K562 (cell line): Measurements from ENCODE around the gene ANXA9. TPM values are rescaled to one million over a fixed set of nuclear protein-coding genes. Genes with fewer than 3 reads are reported as not detected.
A peak's percentile ranks its signal among the peaks of the same experiment; 100 is the strongest.

Source experiments
- ARID2 ChIP-seq: fragments of 450-650 bp; IDR thresholded peaks from 2 replicates; pipeline ENCODE4 v1.6.1; 2017; ENCODE audit warnings: antibody characterized with exemption, mild to moderate bottlenecking
- BRCA1 ChIP-seq, 2 experiments: fragments of 450-650 bp in 1 of 2; sonication (generic) in 1 of 2; formaldehyde crosslinking in 1 of 2; IDR thresholded peaks; 2 replicates each; pipeline versions ENCODE4 v1.5.0 to v1.6.1; 2017 to 2020; ENCODE audit warnings: mild to moderate bottlenecking in 1 of 2, missing genetic modification reagents in 1 of 2
- CAMTA2 ChIP-seq: fragments of 250-450 bp; sonication (Bioruptor Pico); conservative IDR thresholded peaks from 2 replicates; pipeline ENCODE4 v1.5.1; 2022
- CBFA2T3 ChIP-seq: fragments of 450-650 bp; IDR thresholded peaks from 2 replicates; pipeline ENCODE4 v1.6.1; 2017
- CCAR2 ChIP-seq: fragments of 200-400 bp; formaldehyde crosslinking; IDR thresholded peaks from 2 replicates; pipeline ENCODE4 v1.6.1; 2017; ENCODE audit warnings: mild to moderate bottlenecking, low read depth, low read length
- CREB1 ChIP-seq, 2 experiments: sonication (generic) in 1 of 2; formaldehyde crosslinking in 1 of 2; IDR thresholded peaks; 2 replicates each; pipeline versions ENCODE4 v1.6.1 to v1.8.0; 2012 to 2022; ENCODE audit warnings: inconsistent platforms in 1 of 2, mild to moderate bottlenecking in 1 of 2, missing genetic modification reagents in 1 of 2, moderate library complexity in 1 of 2
- CREB3L1 ChIP-seq: fragments of 450-650 bp; IDR thresholded peaks from 2 replicates; pipeline ENCODE4 v1.6.1; 2014; ENCODE audit warnings: low read depth, mild to moderate bottlenecking, moderate library complexity, borderline replicate concordance
- DMBX1 ChIP-seq: fragments of 250-450 bp; sonication (Bioruptor Pico); IDR thresholded peaks from 2 replicates; pipeline ENCODE4 v1.8.0; 2022; ENCODE audit warnings: inconsistent platforms, mild to moderate bottlenecking, moderate library complexity, borderline replicate concordance
- EGR1 ChIP-seq: fragments of 450-650 bp; conservative IDR thresholded peaks from 2 replicates; pipeline ENCODE4 v1.6.1; 2017; ENCODE audit warnings: mild to moderate bottlenecking
- EP300 ChIP-seq: IDR thresholded peaks from 2 replicates; pipeline ENCODE4 v1.6.1; 2012; ENCODE audit warnings: low read length, improper control_type of control experiment
- GTF2E2 ChIP-seq: fragments of 200-800 bp; sonication (Bioruptor generic); IDR thresholded peaks from 2 replicates; pipeline ENCODE4 v1.6.1; 2016; ENCODE audit warnings: missing genetic modification characterization, missing compliant biosample characterization
- ILF3 ChIP-seq: fragments of 450-650 bp; IDR thresholded peaks from 2 replicates; pipeline ENCODE4 v1.6.1; 2018; ENCODE audit warnings: antibody characterized with exemption, mild to moderate bottlenecking, moderate library complexity, borderline replicate concordance
- KDM1A ChIP-seq, 2 experiments: fragments of 450-650 bp; IDR thresholded peaks; 2 replicates each; pipeline ENCODE4 v1.6.1; 2016; ENCODE audit warnings: mild to moderate bottlenecking in 2 of 2
- MBD2 ChIP-seq: sonication (generic); IDR thresholded peaks from 2 replicates; pipeline ENCODE4 v1.6.1; 2016; ENCODE audit warnings: low read depth, borderline replicate concordance
- NR2C1 ChIP-seq, 2 experiments: fragments of 450-650 bp; IDR thresholded peaks; 2 replicates each; pipeline ENCODE4 v1.6.1; 2017; ENCODE audit warnings: mild to moderate bottlenecking in 2 of 2, antibody characterized with exemption in 1 of 2, inconsistent platforms in 1 of 2, missing compliant biosample characterization in 1 of 2, missing genetic modification characterization in 1 of 2
- OTX1 ChIP-seq: fragments of 450-650 bp; formaldehyde crosslinking; IDR thresholded peaks from 2 replicates; pipeline ENCODE4 v1.4.0; 2022; ENCODE audit warnings: mild to moderate bottlenecking
- POLR2H ChIP-seq: IDR thresholded peaks from 2 replicates; pipeline ENCODE4 v1.6.1; 2016; ENCODE audit warnings: missing genetic modification characterization, low read depth, mild to moderate bottlenecking, control low read depth, missing compliant biosample characterization, moderate library complexity
- RHOXF2B ChIP-seq: fragments of 250-450 bp; sonication (Bioruptor Pico); conservative IDR thresholded peaks from 2 replicates; pipeline ENCODE4 v1.5.1; 2021
- SMARCB1 ChIP-seq: IDR thresholded peaks from 2 replicates; pipeline ENCODE4 v1.6.1; 2011; ENCODE audit warnings: improper control_type of control experiment, low read depth; ENCODE audit not compliant: insufficient read length
- SP2 ChIP-seq: IDR thresholded peaks from 2 replicates; pipeline ENCODE4 v1.6.1; 2011; ENCODE audit warnings: mild to moderate bottlenecking, low read depth, low read length, moderate library complexity; ENCODE audit not compliant: poor library complexity, severe bottlenecking; ENCODE audit errors: extremely low read depth
- SRSF1 ChIP-seq: fragments of 200-400 bp; formaldehyde crosslinking; IDR thresholded peaks from 2 replicates; pipeline ENCODE4 v1.6.1; 2017; ENCODE audit warnings: mild to moderate bottlenecking, low read depth, low read length, moderate library complexity
- TFAP4 ChIP-seq: sonication (generic); formaldehyde crosslinking; IDR thresholded peaks from 2 replicates; pipeline ENCODE4 v1.8.0; 2022; ENCODE audit warnings: missing genetic modification reagents, mild to moderate bottlenecking, moderate library complexity, borderline replicate concordance
- ZC3H4 ChIP-seq: sonication (generic); formaldehyde crosslinking; IDR thresholded peaks from 2 replicates; pipeline ENCODE4 v1.9.0; 2021; ENCODE audit warnings: missing genetic modification reagents, borderline replicate concordance
- ZFX ChIP-seq: sonication (generic); formaldehyde crosslinking; IDR thresholded peaks from 2 replicates; pipeline ENCODE4 v1.8.0; 2022; ENCODE audit warnings: mild to moderate bottlenecking, missing genetic modification reagents, moderate library complexity
- ZNF512 ChIP-seq: IDR thresholded peaks from 2 replicates; pipeline ENCODE4 v1.6.1; 2016; ENCODE audit warnings: missing genetic modification characterization, missing compliant biosample characterization
- ZNF76 ChIP-seq: fragments of 250-450 bp; sonication (Bioruptor Pico); IDR thresholded peaks from 2 replicates; pipeline ENCODE4 v1.4.0; 2020; ENCODE audit warnings: mild to moderate bottlenecking, moderate library complexity, borderline replicate concordance
- polyA plus RNA-seq, 8 experiments: library from polyadenylated mRNA; depleted of rRNA in 4 of 8; stranded (reverse) in 5 of 8; unstranded in 3 of 8; fragments of >200 nt; fragmentation: Nextera tagmentation in 2 of 8; fragmentation: Illumina TruSeq in 1 of 8; extraction: Ambion mirVana in 2 of 8; extraction: Trizol in 1 of 8; gene quantifications; 2 replicates each; pipeline versions ENCODE4 v1.2.1 to v1.2.3, GENCODE V29; 2011 to 2014; ENCODE audit warnings: inconsistent platforms in 1 of 8, missing spikeins in 1 of 8
- total RNA-seq, 7 experiments: library from RNA; depleted of rRNA in 6 of 7; stranded (reverse); fragments of >200 nt in 6 of 7; fragmentation: Illumina TruSeq in 2 of 7; extraction: Trizol in 2 of 7; gene quantifications; 2 replicates each; pipeline versions ENCODE4 v1.2.1 to v1.2.3, GENCODE V29; 2011 to 2021; ENCODE audit warnings: low replicate concordance in 1 of 7

Gene ANXA9
- total and polyA plus RNA-seq, 9 of the 15 experiments (the other 6 are each of a cell fraction or from before 2014, with no cell fraction given): 0.24 to 1.6 (median 0.57) TPM

GRCh38 chr1:150999051-150999674 is 17.1 kb downstream of the ANXA9 start (continued):
- TF ChIP-seq CREB3L1: no peak
- TF ChIP-seq EGR1: peak; percentile 50
- TF ChIP-seq CREB1 (IDR thresholded peaks at IDR 0.05): no peak
- TF ChIP-seq CREB1 (CRISPR knock-in tag; IDR thresholded peaks at IDR 0.05): peak; percentile 23; the same call in 1 of the 2 replicates
- TF ChIP-seq SMARCB1: no peak
- no peak for TF ChIP-seq NR2C1 (IDR thresholded peaks at IDR 0.05)
- TF ChIP-seq NR2C1 (tag; IDR thresholded peaks at IDR 0.05): peak; percentile 63; the same call in 1 of the 2 replicates
- TF ChIP-seq ZNF512 (tag): no peak
- TF ChIP-seq ARID2: no peak
- TF ChIP-seq CCAR2: no peak
- TF ChIP-seq ZFX (CRISPR knock-in tag): no peak
- 0 out of 2 replicates have a peak, but pooled peaks have one; percentile 14 for TF ChIP-seq RHOXF2B (CRISPR knock-in tag)
- TF ChIP-seq ILF3: no peak
- TF ChIP-seq MBD2: no peak
- peak; percentile 78 for TF ChIP-seq CBFA2T3
- no peak for TF ChIP-seq CAMTA2 (CRISPR knock-in tag)
- no peak for TF ChIP-seq OTX1 (CRISPR knock-in tag)
- TF ChIP-seq SRSF1: no peak
- no peak for TF ChIP-seq ZC3H4 (CRISPR knock-in tag)
- TF ChIP-seq EP300: peak; percentile 32
- peak; percentile 98 for TF ChIP-seq TFAP4 (CRISPR knock-in tag)
- TF ChIP-seq BRCA1 (IDR thresholded peaks at IDR 0.05): no peak
- no peak for TF ChIP-seq BRCA1 (CRISPR knock-in tag; IDR thresholded peaks at IDR 0.05)
- TF ChIP-seq POLR2H (tag): no peak
- no peak for TF ChIP-seq ZNF76 (CRISPR knock-in tag)
- peak; percentile 44 to 45; a peak in 3 of 4 replicates for TF ChIP-seq KDM1A (IDR thresholded peaks at IDR 0.05)
- peak; percentile 70; the same call in 1 of the 2 replicates for TF ChIP-seq DMBX1 (CRISPR knock-in tag)
- TF ChIP-seq SP2: no peak
- no peak for TF ChIP-seq GTF2E2 (tag)
